Measurements from ENCODE around the gene SH3TC1.

SH3TC1 gene

DNA sequence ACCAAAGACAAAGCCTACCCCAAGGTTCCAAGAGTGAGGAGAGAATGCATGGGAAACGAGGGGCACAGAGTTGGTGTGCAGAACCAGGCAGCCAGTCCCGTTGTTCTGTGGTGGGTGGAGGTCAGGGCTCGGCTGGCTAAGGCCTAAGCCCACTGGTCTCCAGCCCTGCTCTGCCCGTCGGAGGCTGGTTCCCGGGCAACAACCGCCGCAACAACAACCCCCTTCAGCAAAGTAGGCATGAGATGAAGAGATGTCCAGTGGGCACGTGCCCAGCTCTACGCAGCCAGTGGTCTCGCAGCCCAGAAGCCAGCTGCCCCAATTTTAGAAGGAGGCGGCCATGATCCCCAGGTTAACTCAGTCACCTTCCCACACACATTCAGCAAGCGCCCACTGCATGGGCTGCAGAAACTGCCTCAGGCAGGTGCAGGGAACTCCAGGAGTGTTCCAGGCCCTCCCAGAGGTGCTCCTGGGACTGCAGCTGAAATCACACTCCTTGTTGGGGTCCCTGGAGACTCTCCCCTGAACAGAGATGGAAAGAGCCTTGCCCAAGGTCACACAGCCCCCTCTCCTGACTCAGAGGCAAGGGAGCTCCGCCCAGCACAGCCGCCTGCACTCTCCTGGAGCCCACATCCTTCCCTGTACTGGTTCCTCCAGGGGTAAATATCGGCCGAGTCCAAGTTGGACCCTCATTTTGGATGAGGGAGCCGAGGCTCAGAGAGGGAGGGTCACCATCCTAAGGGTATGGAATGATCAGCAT lies 45.1 kb downstream of the SH3TC1 start:
- DNase-seq (ENCODE audit: low spot score) = no peak

DNA sequence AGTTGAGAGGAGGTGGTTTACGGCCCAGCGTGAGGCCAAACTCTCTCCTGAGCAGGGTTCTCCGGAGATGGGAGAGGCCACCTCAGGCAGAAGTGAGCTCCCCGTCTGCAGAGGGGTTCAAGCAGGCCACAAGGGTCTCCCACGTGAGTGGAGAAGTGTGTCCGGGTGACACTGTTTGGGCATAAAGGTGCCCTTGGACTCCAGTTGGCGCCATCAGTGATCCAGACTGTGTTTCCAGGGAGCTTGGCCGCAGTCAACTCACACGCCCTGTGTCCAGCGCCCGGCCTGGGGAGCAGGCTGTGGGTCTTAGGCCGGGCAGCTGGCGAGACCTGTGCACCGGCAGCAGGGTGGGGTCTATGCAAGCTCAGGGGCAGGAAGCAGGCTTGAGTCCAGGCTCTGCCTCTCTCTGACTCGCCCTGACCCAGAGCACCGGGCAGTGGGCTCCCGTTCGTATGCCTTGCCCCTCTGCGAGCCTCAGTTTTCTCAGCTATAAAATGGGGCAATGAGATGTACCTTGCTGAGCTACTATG lies 45.9 kb downstream of the SH3TC1 start:
- DNase-seq (ENCODE audit: low spot score) = no peak

DNA sequence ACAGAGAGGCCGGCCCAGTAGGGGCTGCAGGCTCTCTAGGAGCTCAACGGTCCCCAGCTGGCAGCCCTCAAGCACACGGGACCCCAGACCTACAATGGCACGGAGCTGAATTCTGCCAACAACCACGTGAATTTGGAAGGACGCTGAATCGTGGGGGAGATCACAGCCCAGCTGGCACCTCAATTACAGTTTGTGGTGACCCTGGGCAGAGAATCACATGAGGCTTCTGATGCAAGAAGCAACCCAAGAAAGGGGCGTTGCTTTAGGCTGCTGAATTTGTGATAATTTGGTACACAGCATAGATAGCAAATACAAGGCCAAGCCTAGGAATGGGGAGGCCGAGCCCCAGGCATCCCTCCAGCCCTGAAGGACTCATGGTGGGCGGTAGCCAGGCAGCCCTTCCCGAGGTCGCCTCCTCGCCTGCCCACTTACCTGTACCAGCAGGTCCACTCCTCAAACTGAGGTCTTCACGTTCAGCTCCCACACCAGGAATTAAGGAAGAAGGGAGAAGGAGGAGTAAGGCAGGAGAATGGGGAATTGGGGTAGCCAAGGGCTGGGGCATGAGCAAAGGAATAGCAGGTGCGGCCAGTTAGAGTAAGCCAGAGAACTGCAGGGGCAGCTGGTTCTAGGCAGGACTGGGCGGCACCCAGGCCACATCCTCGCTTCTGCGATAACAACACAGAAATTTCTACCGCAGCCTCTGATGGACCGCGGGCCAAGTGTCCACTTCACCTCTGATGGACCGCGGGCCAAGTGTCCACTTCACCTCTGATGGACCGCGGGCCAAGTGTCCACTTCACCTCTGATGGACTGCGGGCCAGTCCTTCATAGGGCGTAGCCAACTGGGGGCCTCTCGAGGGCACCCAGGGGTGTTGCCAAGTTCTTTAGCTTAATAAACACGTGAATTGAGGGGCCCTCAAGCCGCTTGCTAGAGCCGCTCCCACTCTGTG lies 47.1 kb downstream of the SH3TC1 start:
- no peak for DNase-seq (ENCODE audit: low spot score)

DNA sequence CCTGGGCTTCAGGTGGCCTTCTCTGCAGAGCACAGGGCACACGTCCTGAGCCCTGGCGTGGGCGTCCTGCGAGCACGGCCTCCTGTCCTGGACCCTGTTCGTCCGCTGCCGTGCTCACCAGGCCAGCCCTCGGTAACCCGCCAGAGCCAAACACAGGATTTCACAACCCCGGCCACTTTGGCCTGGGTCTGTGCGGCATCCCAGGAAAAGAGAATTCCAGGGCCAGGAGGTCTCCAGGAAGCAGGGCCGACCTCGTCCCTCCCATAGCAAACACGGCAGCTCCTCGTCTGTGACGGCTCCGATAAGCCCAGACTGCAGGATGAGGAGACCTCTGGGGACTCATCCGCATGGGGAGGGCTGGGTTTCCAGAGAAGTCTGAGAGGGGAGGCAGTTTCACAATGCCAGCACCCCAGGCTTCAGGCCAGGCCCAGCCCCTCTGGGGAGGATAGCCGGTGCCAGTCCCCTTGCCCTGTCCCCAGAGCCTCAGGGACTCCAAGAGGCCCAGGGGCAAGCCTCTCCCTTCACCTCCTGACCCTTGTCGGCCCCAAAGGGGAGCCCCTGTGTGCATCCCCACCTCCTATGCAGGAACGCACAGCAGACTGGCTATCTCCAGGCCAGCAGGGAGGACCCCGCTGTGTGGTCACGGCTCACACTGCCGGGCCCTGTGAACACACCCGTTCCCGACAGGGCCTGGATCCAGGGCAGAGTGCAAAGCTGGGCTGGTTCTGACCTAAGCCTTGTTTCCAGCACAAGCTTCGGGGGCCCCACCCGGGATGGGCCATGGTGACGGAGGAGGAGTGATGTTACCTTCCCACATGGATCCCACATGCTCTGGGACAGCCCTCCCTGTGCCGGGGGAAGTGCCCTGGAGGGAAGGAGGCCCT lies 48.2 kb downstream of the SH3TC1 start:
- no peak for DNase-seq (ENCODE audit: low spot score)

DNA sequence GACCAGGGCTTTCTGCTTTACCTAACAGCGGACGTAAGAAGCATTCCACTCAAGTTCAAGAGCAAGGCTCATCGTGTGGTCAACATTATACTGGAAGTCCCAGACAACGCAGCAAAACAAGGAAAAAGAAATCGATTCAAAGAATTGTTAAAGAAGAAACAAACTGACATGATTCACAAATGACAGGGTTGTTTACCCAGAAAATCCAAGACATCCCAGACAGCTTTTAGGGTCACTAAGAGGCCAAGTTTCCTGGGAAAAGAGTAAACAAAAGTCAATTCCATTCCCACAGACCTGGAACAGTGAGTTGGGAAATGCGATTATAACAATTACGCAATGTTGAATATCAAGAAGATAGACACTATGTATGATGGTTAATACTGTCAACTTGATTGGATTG lies 49.0 kb downstream of the SH3TC1 start:
- DNase-seq (ENCODE audit: low spot score) = no peak

DNA sequence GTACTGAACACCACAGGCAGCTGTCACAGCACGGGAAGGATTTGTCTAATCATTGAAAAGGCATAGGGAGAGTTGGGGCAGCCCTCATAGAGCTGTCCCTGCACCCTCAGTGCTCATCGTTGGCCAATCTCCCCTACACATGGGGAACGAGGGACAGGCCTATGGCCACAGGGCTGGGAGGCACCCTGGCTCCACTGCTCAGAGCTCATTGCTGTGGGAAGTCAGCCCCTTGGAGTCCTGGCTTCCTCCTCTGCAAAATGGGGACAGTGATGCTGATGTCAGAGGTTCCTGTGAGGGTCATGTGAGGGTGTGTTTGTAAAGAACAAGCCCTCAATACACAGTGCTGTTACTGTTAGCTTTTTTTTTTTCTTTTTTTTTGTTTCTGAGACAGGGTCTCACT lies 51.1 kb downstream of the SH3TC1 start:
- no peak for DNase-seq (ENCODE audit: low spot score)

DNA sequence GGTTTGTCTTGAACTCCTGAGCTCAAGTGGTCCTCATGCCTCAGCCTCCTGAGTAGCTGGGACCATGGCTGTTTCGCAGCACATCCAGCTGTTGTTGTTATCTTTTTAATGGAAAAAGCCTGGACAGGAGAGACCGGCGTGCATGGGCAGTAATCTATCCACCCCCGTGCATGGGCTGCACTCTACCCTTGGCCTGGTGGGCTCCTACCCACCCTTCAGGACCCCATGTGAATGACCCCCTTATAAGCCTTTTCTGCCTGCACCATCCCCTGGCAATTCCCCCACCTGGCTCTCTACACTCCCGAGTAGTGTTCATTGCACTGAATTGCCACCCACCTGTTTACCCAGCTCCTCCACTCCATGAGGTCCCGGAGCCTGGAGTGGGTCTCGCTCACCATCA lies 51.5 kb downstream of the SH3TC1 start:
- no peak for DNase-seq (ENCODE audit: low spot score)

DNA sequence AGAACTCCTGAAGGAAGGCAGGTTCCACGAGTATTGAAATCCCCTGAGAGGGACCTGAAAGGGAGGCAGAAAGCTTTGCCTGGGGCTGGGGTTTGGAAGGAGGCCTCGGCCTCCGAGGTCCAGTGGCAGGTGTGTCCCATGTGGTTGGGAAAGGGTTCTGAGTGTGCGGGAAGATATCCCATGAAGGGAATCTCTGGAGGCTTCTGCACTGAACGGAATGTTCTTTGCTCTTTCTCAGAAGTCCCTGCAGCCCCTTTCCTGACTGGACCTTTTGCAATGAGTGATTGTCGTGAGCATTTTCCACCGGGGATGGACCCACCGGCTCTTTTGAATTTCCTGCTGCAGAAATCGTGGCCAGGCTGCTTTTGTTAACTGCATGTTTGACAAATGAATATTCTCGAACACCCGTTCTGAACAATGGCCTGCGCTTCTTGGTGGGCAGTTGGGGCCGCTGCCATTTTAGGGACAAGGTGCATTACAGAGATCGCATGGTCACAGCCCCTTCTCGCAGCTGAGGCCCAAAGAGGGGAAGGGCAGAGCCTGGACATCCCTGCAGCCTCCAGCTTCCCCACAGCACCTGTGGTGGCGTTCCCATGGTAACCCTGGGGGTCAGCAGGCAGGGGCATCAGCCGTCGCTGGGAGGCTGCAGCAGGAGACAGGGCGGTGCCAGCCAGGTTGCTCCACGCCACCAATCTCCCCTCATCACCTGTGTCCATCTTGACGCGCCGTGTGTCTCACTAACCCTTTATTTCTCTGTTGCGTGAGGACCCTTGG lies 52.2 kb downstream of the SH3TC1 start:
- DNase-seq (ENCODE audit: low spot score) = no peak

DNA sequence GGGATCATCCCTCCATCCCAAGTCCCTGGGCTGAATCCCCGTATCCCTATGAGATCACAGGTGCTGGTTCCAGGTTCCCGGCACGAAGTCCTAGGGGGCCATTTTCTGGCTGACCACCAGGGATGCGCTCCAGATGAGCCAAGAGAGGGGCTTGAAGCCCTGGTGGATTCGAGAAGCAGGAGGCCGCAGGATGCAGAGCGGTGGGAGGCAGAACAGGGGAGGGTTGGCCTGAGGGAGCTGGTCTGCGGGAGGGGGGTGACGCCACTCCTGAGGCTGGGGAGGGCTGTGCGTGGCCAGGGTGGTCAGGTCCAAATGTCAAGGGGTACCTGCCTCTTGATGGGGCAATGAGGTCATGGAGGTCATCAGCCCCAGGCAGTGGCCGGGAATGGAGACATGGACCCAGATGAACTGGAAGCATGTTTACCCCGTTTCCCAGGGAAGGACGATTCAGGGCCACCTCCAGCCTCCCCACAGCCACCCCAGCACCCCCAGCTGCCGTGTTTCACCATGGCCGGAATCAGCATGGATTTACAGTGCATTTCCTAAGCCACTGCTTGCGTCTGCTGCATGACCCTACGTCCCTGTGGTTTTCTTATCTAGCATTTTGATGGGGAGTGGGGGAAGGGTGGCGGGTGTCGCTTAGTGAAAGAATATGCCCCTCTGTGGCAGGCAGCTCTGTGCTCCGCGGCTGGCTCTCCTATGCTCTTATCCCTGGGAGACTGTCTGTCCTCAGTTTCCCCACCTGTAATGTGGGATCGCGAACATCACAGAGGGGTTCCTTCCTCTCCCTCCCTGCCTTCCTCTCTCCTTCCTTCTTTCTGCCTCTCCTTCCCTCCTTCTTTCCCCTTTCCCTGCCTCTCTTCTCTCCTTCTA lies 53.4 kb downstream of the SH3TC1 start:
- no peak for DNase-seq (ENCODE audit: low spot score)

DNA sequence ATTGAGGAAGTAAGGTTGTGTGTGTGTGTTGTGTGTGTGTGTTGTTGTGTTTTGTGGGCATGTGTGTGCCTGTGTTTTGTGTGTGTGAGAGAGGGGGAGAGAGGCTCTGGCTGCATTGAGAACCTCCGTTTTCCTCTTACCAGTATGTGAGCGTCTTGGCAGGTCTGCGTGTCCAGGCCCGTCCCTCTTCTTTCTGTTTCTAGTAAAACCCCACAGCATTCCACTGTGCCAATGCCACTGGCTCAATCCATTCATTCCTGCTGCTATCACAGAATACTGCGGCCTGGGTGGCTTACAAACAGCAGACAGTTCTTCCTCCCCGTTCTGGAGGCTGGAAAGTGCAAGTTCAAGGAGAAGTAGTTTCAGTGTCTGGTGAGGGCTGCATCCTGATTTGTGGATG lies 55.0 kb downstream of the SH3TC1 start:
- no peak for DNase-seq (ENCODE audit: low spot score)

DNA sequence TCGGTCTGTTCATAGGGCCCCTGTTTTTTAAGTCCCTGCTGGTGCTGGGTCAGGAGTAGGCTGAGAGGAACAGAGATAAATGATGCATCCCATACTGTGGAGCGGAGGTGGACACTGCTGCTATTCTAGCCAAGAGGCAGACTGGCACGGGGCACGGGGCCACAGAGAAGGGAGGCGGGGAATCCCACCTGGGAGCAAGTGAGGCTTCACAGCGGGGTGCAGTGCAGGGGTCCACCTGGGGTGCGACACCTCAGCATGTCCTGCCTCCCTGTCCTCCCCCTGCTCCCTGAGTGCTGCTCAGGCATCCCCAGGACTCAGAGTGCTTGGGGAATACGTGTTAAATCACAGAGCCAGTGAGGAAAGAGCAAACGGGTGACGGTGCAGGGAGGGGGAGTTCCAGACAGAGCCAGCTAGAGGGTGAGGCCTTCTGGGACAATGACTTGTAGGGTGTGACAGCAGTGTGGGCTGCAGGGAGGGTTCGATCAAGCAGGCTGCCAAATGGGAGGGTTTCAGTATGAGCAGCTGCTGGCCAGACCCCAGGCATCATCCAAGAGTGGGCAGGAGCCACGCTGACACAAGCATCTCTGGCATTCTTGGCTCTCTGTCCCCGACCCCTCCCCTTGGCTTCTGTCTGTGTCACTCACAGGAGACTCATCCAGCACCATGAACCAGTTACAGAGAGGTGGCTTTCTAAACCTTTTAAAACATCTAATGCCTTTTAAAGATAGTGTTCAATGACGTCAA lies 56.8 kb downstream of the SH3TC1 start:
- no peak for DNase-seq (ENCODE audit: low spot score)

DNA sequence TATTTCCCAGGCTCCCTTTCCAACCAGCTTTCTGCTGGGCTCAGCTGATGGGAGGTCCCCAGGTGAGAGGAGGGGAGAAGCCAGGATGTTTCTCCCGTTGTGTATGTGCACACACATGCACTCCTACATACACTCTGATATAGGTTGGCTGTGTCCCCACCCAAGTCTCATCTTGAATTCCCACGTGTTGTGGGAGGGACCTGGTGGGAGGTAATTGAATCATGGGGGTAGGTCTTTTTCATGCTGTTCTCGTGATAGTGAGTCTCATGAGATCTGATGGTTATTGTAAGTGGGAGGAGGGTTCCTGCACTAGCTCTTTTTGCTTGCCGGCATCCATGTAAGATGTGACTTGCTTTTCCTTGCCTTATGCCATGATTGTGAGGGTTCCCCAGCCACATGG lies 58.8 kb downstream of the SH3TC1 start:
- no peak for DNase-seq (ENCODE audit: low spot score)

DNA sequence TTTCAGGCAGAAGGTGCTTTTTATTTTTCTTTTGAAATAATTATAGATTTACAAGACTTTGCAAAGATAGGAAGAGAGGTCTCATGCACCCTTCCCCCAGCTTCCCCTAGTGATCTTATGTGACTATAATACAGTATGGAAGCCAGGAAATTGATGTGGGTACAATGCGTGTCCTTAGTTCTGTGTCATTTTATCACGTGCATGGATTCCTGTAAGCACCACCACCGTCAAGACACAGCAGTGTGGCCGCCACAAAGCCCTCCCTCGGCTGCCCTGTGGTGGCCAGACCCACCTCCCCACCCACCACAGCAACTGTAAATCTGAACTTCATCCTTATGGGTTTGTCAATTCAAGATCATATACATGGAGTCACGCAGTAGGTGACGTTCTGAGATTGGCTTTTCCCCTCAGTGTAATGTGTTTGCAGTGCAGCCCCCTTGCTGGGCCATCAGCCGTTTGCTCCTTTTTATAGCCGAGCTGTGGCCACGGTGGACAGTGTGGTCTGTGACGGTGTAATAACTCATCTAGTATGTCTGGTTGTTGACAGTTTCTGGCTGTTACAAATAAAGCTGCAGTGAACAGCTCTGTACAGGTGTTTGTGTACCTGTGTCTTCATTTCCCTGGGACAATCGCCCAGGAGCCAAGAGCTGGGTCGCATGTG lies 59.6 kb downstream of the SH3TC1 start:
- DNase-seq (ENCODE audit: low spot score) = no peak

DNA sequence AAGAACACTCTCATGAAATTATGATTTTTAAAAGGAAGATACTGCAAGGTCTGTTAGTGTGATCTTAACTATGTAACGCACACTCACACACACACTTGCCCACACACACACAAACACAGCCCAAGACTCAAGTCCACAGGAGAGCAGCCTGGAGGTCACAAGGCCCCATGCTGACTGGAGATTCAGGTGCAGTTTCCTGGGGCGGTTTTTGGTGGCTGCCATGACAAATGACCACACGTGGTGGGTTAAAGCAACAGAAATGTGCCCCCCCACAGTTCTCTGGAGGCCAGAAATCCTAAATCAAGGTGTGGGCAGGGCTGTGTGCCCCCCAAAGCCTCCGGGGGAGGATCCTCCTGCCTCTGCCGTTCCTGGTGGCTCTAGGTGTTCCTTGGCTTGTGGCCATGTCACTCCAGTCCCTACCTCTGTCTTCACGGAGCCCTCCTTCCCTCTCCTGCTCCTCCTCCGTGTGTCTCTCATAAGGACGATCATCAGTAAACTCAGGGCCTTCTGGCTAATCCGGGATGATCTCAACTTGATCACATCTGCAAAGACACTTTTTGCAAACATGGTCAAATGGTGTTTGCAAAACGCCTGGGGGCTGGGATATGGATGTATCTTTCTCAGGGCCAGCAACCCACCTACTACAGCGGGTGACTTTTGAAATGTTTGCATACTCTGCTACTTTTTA lies 60.8 kb downstream of the SH3TC1 start:
- no peak for DNase-seq (ENCODE audit: low spot score)

DNA sequence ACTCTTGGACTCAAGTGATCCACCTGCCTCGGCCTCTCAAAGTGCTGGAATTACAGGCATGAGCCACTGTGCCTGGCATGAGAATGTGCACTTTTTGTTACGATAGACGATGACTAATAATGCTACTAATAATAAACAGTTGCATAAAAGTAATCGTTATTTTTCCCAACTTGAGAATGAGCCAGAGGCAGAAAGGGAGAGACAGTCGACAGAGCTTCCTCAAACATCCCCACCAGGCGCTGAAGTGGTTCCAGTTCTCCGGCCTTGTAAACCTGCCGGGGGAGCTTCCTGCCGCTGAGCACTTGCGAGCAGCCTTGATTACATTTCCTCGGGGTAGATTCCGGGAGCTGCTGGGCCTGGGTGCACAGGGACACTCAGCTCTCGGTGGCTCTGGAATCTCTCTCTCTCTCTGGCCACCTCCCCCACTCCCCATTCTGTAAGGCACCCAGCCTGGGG lies 61.6 kb downstream of the SH3TC1 start:
- DNase-seq (ENCODE audit: low spot score) = no peak

DNA sequence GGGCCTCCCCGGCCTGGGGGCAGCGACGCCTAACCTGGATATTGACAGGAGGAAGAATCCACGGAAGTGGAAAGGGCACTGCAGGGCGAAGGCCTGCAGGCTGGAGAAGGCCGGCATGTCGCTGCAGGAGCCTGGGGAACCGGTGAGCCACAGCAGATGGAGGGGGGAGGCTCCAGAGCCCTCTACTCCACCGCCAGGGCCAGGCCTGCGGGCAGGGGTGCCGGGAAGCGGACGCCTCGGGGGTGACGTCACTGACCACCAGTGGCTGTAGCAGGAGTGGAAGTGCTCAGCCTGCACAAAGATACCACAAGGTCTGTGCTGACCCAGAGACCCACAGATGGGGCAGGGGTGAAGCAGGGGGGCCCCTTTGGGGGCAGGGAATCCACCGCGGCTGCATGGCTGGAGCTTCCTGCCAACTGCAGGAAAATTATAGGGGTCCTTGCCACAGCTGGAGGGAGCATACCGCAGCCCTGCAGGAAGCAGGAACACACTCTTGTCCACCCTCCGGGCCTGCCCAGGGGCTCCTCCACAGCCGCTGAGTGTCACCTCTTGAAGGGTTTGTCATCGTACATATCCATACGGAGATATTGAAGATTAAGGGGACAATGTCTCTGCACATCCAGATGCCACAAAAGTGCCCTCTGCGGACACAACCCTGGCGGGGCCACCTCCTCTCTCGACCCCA lies 62.9 kb downstream of the SH3TC1 start:
- no peak for DNase-seq (ENCODE audit: low spot score)

DNA sequence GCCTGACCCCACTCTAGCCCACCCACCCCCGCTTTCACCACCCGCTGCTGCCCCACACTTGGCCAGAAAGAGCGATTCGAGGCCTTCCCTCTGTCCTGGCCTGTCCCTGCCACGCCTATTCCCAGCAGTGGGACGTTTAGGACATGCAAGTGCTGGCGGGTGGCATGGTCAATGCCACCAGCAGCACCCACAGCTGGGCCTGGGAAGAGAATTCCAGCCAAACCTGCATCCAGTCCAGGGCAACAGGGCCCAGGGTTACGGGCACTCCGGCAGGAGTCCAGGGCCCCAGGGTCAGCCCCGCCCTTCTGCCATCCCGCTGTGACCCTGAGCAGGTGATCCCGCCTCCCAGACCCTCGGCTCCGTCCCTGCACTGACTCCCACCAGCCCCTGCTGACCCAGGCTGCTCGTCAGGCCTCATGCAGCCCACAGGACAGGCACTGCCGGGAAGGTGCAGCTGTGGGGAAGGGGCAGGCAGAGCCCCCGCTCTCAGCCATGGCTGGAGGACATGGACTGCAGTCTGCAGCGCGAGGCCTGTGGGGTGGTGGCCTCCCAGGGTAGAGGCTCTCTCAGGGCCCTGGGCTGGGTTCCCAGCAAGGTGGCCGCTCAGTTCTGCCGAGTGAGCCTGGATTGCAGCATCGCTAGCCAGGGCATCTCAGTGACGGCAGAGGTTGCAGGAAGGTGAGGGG lies 63.7 kb downstream of the SH3TC1 start:
- DNase-seq (ENCODE audit: low spot score) = no peak
